CD4-positive, CD25-positive, alpha-beta regulatory T cell (primary cell): Measurements from ENCODE around the gene APOL1. TPM values are rescaled to one million over a fixed set of nuclear protein-coding genes. Genes with fewer than 3 reads are reported as not detected.
A peak's percentile ranks its signal among the peaks of the same experiment; 100 is the strongest.

Experiments
- ATAC-seq, 2 donors: fragments of 150-1000 bp; cut with Tn5 transposase; one replicate each; pipeline ENCODE4 v1.10.0; 2021; ENCODE audit warnings: low read depth in 2 of 2, moderate number of reproducible peaks in 2 of 2, moderate library complexity in 1 of 2
- DNase-seq, 3 donors: peaks; one replicate each; pipeline versions ENCODE4 v3.0.0 to v3.0.0-alpha.2; 2012 to 2022; ENCODE audit warnings: mixed read lengths in 1 of 3
- H3K27ac ChIP-seq: one replicate; pipeline ENCODE4 v1.7.0; 2013; ENCODE audit warnings: mild to moderate bottlenecking, low read length; ENCODE audit not compliant: insufficient read depth, poor library complexity, severe bottlenecking
- H3K27me3 ChIP-seq: one replicate; pipeline ENCODE4 v1.7.0; 2013; ENCODE audit warnings: low read length; ENCODE audit not compliant: control insufficient read depth, insufficient read depth
- H3K36me3 ChIP-seq: one replicate; pipeline ENCODE4 v1.7.0; 2013; ENCODE audit warnings: mild to moderate bottlenecking, low read length, moderate library complexity; ENCODE audit not compliant: control insufficient read depth, insufficient read depth
- H3K4me1 ChIP-seq: 2 replicates; pipeline ENCODE4 v1.7.0; 2013; ENCODE audit warnings: mild to moderate bottlenecking, low read length; ENCODE audit not compliant: insufficient read depth, control insufficient read depth, poor library complexity, severe bottlenecking
- H3K4me3 ChIP-seq: one replicate; pipeline ENCODE4 v1.7.0; 2013; ENCODE audit warnings: low read depth, mild to moderate bottlenecking, low read length, moderate library complexity
- H3K9me3 ChIP-seq, 2 experiments: 1 replicate in 1 of 2; 2 replicates in 1 of 2; pipeline ENCODE4 v1.7.0; 2013; ENCODE audit warnings: low read length in 2 of 2, mild to moderate bottlenecking in 1 of 2, moderate library complexity in 1 of 2; ENCODE audit not compliant: control insufficient read depth in 2 of 2
- H3K27ac Mint-ChIP-seq, 3 donors: one replicate each; pipeline ENCODE4 v1.8.0; 2020 to 2022; ENCODE audit warnings: mild to moderate bottlenecking in 3 of 3, mixed read lengths in 3 of 3, moderate library complexity in 2 of 3
- H3K27me3 Mint-ChIP-seq: one replicate; pipeline ENCODE4 v1.8.0; 2022; ENCODE audit warnings: mild to moderate bottlenecking, mixed read lengths
- H3K36me3 Mint-ChIP-seq: one replicate; pipeline ENCODE4 v1.8.0; 2020; ENCODE audit warnings: mixed read lengths
- H3K4me1 Mint-ChIP-seq, 4 donors: one replicate each; pipeline ENCODE4 v1.8.0; 2020 to 2022; ENCODE audit warnings: mixed read lengths in 4 of 4, mild to moderate bottlenecking in 1 of 4
- H3K4me3 Mint-ChIP-seq, 4 donors: one replicate each; pipeline ENCODE4 v1.8.0; 2020 to 2022; ENCODE audit warnings: mild to moderate bottlenecking in 4 of 4, mixed read lengths in 4 of 4, moderate library complexity in 3 of 4
- H3K9me3 Mint-ChIP-seq, 7 donors: one replicate each; pipeline ENCODE4 v1.8.0; 2020 to 2022; ENCODE audit warnings: mixed read lengths in 7 of 7, mild to moderate bottlenecking in 3 of 7, moderate library complexity in 2 of 7
- polyA plus RNA-seq, 4 donors: library from polyadenylated mRNA; unstranded; fragments of 300-500 nt; fragmentation: Illumina TruSeq; gene quantifications; one replicate each; pipeline ENCODE4 v1.2.3, GENCODE V29; 2021
- total RNA-seq: library from RNA; stranded (reverse); gene quantifications from one replicate; pipeline ENCODE4 v1.2.3, GENCODE V29; 2022

APOL1 gene
- total and polyA plus RNA-seq, 5 donors from 2014 or later = 6.3 to 16.8 (median 7.6) TPM

DNA sequence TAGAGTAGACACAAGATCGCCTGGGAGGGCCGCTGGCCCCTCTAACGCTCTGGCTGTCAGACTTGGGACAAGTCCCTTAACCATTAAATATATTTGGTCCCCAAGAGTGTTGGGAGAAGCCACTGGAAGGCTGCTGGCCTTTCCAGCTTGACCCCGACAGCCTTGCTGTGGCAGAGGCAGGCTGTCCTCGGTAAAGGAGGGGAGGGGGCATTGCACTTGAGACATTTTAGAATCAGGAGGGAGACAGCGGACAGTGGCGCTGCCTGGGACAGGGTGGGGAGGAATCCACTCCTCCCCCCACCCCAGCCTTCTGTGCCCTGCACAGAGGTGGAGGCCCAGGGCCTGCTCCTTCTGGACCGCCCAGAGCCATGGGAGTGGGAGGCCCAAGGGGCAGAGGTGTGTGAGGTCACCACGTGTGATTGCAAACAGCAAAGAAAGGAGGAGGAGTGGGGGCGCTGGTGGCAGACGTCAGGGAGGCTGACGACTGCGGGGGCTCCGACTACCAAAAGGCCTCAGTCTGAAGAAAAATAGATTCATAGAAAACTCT lies 28.9 kb downstream of the APOL1 start:
- peak overlapping the region in 1 of 4 donors; percentile 47 for H3K4me3 Mint-ChIP-seq
- H3K36me3 Mint-ChIP-seq = peaks cover 25% of the 10 kb centered on the region
- H3K27ac ChIP-seq = no peak overlapping the region
- H3K36me3 ChIP-seq = peaks cover 60% of the 10 kb centered on the region
- H3K4me1 ChIP-seq = peaks cover 10% of the 10 kb centered on the region
- H3K9me3 ChIP-seq = no peaks in the 10 kb centered on the region
- peaks cover 4% of the 10 kb centered on the region for H3K27me3 Mint-ChIP-seq
- peaks cover 7 to 20% (median 9%) of the 10 kb centered on the region in 4 donors for H3K4me1 Mint-ChIP-seq
- DNase-seq (no peak), ATAC-seq (no peak)
- no peaks in the 10 kb centered on the region for H3K27me3 ChIP-seq
- no peak overlapping the region for H3K4me3 ChIP-seq
- H3K27ac Mint-ChIP-seq = peak overlapping the region in 1 of 3 donors; percentile 20
- H3K9me3 Mint-ChIP-seq = peaks cover 0 to 4% (median 0%) of the 10 kb centered on the region in 7 donors

DNA sequence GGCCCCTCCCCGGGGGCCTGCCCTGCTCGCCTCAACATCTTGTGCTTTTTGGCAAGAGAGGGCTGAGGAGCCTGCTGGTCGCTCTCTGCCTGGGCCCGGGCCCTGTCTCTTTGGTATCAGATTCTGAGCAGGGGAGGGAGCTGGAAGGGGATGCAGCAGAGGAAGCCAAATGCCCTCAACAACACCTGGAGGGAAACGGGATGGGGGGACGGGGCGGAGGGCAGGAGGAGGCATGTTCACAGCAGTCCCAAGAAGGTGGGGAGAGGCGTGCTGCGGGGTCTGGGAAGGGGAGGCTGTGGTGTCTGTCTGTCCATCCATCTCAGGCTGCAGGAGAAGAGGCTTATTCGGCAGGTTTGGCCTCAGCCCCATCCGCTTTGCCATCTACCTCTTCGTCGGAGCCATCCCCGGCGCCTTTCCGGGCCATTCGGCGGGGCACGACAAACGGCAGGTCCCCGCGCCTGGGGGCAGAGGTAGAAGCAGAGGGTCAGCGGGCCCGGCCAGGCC lies 29.4 kb downstream of the APOL1 start:
- Histone ChIP-seq H3K27me3 (no peaks in the 10 kb centered on the region), H3K4me1 (peaks cover 7% of the 10 kb centered on the region), H3K4me3 (no peak overlapping the region), H3K27ac (no peak overlapping the region), H3K9me3 (no peaks in the 10 kb centered on the region), H3K36me3 (peaks cover 64% of the 10 kb centered on the region)
- DNase-seq (no peak), ATAC-seq (no peak)
- Mint-ChIP-seq H3K4me3 (peak overlapping the region in 1 of 4 donors; percentile 47), H3K9me3 (peaks cover 0 to 1% (median 0%) of the 10 kb centered on the region in 7 donors), H3K27ac (no peak overlapping the region), H3K27me3 (peaks cover 5% of the 10 kb centered on the region), H3K4me1 (peaks cover 7 to 20% (median 14%) of the 10 kb centered on the region in 4 donors), H3K36me3 (peaks cover 29% of the 10 kb centered on the region)

DNA sequence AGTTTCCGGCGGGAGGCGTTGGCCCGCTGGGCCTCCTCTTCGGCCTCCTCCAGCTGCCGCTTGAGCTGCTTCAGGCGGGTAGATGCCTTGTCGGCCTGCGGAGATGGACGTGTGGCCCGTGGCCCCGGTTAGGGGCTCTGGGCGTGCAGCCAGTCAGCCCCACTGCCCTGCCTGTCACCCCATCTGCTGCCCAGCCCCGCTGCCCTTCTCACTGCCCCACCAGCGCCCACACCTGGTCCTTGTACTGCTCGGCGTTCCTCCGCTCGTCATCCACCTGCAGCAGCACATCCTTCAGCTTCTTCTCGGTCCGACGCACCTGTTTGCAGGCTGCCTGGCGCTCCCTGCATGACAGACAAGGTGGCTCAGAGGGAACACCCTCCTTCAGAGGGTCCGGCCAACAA lies 31.2 kb downstream of the APOL1 start:
- Mint-ChIP-seq H3K27me3 (peaks cover 5% of the 10 kb centered on the region), H3K36me3 (peaks cover 29% of the 10 kb centered on the region), H3K9me3 (peaks cover 0 to 1% (median 0%) of the 10 kb centered on the region in 7 donors), H3K4me1 (peaks cover 5 to 19% (median 10%) of the 10 kb centered on the region in 4 donors), H3K27ac (no peak overlapping the region), H3K4me3 (peak overlapping the region in 1 of 4 donors; percentile 31)
- H3K4me1 ChIP-seq = peaks cover 4% of the 10 kb centered on the region
- H3K36me3 ChIP-seq = peaks cover 81% of the 10 kb centered on the region
- ATAC-seq = no peak
- H3K27me3 ChIP-seq = no peaks in the 10 kb centered on the region
- no peak overlapping the region for H3K4me3 ChIP-seq
- no peaks in the 10 kb centered on the region for H3K9me3 ChIP-seq
- no peak overlapping the region for H3K27ac ChIP-seq
- no peak for DNase-seq

DNA sequence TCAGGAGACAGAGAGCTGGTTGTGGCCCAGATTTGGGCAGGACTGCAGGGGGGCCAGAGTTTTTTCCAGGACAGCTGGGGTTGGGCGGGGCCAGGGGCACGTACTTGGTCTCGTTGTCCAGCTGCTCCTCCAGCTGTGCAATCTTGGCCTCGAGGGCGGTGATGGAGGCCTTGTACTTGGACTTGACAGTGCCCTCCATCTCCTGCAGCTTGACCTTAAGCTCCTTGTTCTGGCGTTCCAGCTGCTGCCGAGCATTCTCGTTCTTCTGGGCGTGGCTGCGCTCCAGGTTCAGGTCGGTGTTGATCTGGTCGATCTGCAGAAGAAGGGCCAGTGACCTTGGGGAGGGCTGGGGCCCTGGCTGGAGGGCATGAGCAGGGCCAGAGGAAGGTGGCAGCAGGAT lies 32.1 kb downstream of the APOL1 start:
- no peak overlapping the region for H3K27ac ChIP-seq
- Mint-ChIP-seq H3K4me1 (peaks cover 0 to 27% (median 15%) of the 10 kb centered on the region in 4 donors), H3K27me3 (peaks cover 9% of the 10 kb centered on the region), H3K9me3 (peaks cover 0 to 4% (median 0%) of the 10 kb centered on the region in 7 donors), H3K36me3 (peaks cover 35% of the 10 kb centered on the region), H3K27ac (no peak overlapping the region), H3K4me3 (no peak overlapping the region)
- no peaks in the 10 kb centered on the region for H3K27me3 ChIP-seq
- no peaks in the 10 kb centered on the region for H3K9me3 ChIP-seq
- ATAC-seq = no peak
- peaks cover 89% of the 10 kb centered on the region for H3K36me3 ChIP-seq
- H3K4me3 ChIP-seq = no peak overlapping the region
- H3K4me1 ChIP-seq = peaks cover 13% of the 10 kb centered on the region
- DNase-seq = no peak

DNA sequence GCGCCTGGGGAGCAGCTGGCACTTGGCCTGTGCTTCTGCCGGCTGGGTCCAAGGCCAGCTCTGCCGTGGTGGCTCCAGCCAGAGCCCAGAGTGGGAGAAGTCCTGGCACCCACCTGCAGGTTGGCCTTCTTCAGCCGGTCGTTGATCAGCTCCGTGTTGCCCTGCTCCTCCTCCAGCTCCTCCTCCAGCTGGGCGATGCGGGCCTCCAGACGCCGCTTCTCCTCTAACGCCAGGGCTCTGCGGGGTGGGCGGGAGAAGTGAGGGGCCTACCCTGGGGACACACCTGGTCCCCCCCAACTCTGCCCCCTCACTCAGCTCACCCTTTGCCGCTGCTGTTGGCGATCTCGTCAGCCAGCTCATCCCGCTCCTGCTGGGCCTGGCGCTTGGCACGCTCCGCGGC lies 32.6 kb downstream of the APOL1 start:
- Mint-ChIP-seq H3K9me3 (peaks cover 0 to 5% (median 0%) of the 10 kb centered on the region in 7 donors), H3K4me3 (no peak overlapping the region), H3K4me1 (peaks cover 0 to 31% (median 16%) of the 10 kb centered on the region in 4 donors), H3K27me3 (peaks cover 11% of the 10 kb centered on the region), H3K27ac (no peak overlapping the region), H3K36me3 (peaks cover 36% of the 10 kb centered on the region)
- ATAC-seq (no peak), DNase-seq (no peak)
- Histone ChIP-seq H3K36me3 (peaks cover 89% of the 10 kb centered on the region), H3K9me3 (no peaks in the 10 kb centered on the region), H3K4me3 (no peak overlapping the region), H3K27ac (peak overlapping the region; percentile 14), H3K27me3 (no peaks in the 10 kb centered on the region), H3K4me1 (peaks cover 13% of the 10 kb centered on the region)

DNA sequence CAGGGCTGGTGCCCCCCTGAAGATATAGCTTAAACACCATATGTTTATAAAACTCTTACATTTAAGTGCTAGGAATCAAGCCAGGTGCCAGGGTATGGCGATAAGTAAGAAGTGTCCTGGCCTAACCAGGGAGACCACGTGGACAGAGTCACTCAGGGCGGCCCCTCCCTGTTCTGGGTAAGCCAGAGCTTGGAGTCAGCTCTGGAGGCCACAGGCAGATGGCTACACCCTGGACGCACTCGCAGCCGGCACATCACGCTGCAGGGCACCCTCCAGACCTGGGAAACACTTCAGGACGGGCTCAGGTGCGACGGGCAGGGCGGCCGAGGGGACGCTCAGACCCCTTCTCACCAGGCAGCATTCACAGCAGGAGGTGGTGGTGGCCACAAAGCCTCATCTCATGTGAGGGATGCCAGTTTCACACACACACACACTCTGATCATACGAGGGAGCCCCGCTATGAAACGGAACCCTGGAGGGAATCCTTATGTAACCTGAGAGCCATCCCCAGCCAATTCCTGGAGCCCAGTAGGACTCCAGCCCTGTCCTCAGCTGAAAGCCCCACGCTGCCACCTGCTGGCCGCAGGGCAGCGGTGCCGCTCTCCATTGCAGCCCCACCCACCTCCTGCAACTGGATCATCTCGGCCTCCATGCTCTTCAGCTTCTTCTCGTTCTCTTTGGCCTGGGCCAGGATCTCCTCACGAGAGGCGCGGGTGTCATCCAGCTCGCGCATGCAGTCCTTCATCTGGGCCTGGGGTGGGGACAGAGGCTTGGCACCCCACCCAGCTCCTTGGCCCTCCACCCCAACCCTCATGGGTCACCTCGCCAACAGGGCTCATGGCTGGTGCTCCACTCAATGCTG lies 33.4 kb downstream of the APOL1 start:
- peak overlapping the region; percentile 43 for H3K27ac ChIP-seq
- no peaks in the 10 kb centered on the region for H3K27me3 ChIP-seq
- ATAC-seq (peak; percentile 58 to 70), DNase-seq (peak; percentile 40 to 68 (median 55))
- H3K9me3 ChIP-seq = no peaks in the 10 kb centered on the region
- Mint-ChIP-seq H3K4me1 (peaks cover 0 to 34% (median 16%) of the 10 kb centered on the region in 4 donors), H3K27ac (peak overlapping the region; percentile 38 to 89 (median 46)), H3K4me3 (peak overlapping the region in 1 of 4 donors; percentile 76), H3K27me3 (peaks cover 11% of the 10 kb centered on the region), H3K36me3 (peaks cover 32% of the 10 kb centered on the region), H3K9me3 (peaks cover 0 to 5% (median 0%) of the 10 kb centered on the region in 7 donors)
- peaks cover 84% of the 10 kb centered on the region for H3K36me3 ChIP-seq
- no peak overlapping the region for H3K4me3 ChIP-seq
- H3K4me1 ChIP-seq = peaks cover 13% of the 10 kb centered on the region

DNA sequence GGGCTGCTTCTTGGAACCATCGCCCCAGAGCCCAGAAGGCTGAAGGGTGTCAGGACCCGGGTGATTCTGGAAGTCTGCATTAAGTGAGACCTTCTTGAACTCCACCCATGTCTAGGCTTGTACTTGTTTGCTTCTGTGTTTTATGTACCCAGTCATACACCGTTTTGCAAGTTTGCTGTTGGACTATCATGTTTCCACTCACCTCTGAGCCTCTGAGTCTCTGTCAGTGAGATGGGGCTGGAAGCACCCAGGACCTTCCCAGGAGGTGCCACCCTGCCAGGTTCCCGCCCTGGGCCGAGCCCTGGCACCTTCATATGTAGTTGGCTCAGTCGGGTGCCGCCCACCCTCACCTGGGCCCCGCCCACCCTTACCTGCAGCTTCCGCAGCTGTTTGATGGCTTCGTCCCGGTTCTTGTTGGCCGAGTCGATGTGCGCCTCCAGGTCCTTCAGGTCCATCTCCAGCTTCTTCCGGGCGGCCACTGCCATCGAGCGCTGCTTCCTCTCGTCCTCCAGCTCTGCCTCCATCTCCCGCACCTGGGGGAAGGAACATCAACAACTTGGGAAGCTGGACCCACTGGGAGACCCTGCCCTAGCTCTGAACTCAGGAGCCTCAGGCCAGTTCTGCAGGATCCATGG lies 35.1 kb downstream of the APOL1 start:
- peaks cover 0 to 44% (median 20%) of the 10 kb centered on the region in 4 donors for H3K4me1 Mint-ChIP-seq
- Histone ChIP-seq H3K27me3 (no peaks in the 10 kb centered on the region), H3K27ac (peak overlapping the region; percentile 14), H3K36me3 (peaks cover 83% of the 10 kb centered on the region), H3K4me1 (peaks cover 19% of the 10 kb centered on the region), H3K9me3 (no peaks in the 10 kb centered on the region), H3K4me3 (no peak overlapping the region)
- H3K4me3 Mint-ChIP-seq = peak overlapping the region in 1 of 4 donors; percentile 33
- peaks cover 11% of the 10 kb centered on the region for H3K27me3 Mint-ChIP-seq
- DNase-seq (no peak), ATAC-seq (no peak)
- H3K27ac Mint-ChIP-seq = peak overlapping the region in 1 of 3 donors; percentile 83
- H3K9me3 Mint-ChIP-seq = peaks cover 0 to 5% (median 0%) of the 10 kb centered on the region in 7 donors
- peaks cover 42% of the 10 kb centered on the region for H3K36me3 Mint-ChIP-seq
